Uterus (tissue), 4 donors: ENCODE results near the gene GFM2. TPM values are rescaled to one million over a fixed set of nuclear protein-coding genes. Genes with fewer than 3 reads are reported as not detected.

ENCODE experiments used
- DNase-seq, 2 donors: peaks; one replicate each; pipeline ENCODE4 v3.0.0-alpha.2; 2019 to 2020
- H3K27ac ChIP-seq, 2 donors: fragments of 200-600 bp; sonication (generic); 1 replicate in 1 of 2; 2 replicates in 1 of 2; pipeline ENCODE4 v1.5.1; 2016 to 2018
- H3K27me3 ChIP-seq, 2 donors: fragments of 200-600 bp; sonication (generic); one replicate each; pipeline ENCODE4 v1.5.1; 2018 to 2019; ENCODE audit warnings: control low read depth in 1 of 2
- H3K36me3 ChIP-seq, 2 donors: fragments of 200-600 bp; sonication (generic); one replicate each; pipeline ENCODE4 v1.5.1; 2019; ENCODE audit warnings: control low read depth in 1 of 2
- H3K4me1 ChIP-seq, 2 donors: fragments of 200-600 bp; sonication (generic); one replicate each; pipeline ENCODE4 v1.5.1; 2018 to 2019; ENCODE audit warnings: control low read depth in 1 of 2
- H3K4me3 ChIP-seq, 2 donors: fragments of 200-600 bp; sonication (generic); 1 replicate in 1 of 2; 2 replicates in 1 of 2; pipeline ENCODE4 v1.5.1; 2018 to 2019; ENCODE audit warnings: mild to moderate bottlenecking in 1 of 2
- H3K9me3 ChIP-seq, 2 donors: fragments of 200-600 bp; sonication (generic); one replicate each; pipeline ENCODE4 v1.5.1; 2019; ENCODE audit warnings: control low read depth in 1 of 2
- CTCF ChIP-seq, 4 experiments: fragments of 200-600 bp in 2 of 4; fragments of 450-650 bp in 2 of 4; sonication (generic) in 2 of 4; IDR thresholded peaks; one replicate each; pipeline ENCODE4 v1.5.1; 2016 to 2019; ENCODE audit warnings: antibody characterized with exemption in 4 of 4, mild to moderate bottlenecking in 2 of 4, moderate library complexity in 1 of 4
- POLR2A ChIP-seq, 2 donors: fragments of 450-650 bp; IDR thresholded peaks; one replicate each; pipeline ENCODE4 v1.6.1; 2016; ENCODE audit warnings: antibody characterized with exemption in 2 of 2, mild to moderate bottlenecking in 1 of 2, moderate library complexity in 1 of 2
- intact Hi-C: fragments of 100-400 bp; cut with DNase I; formaldehyde crosslinking; loops from one replicate; pipeline ENCODE4 v1.15.1; 2023; ENCODE audit warnings: low total_unique reads
- total RNA-seq, 4 donors: library from RNA; depleted of rRNA in 3 of 4; stranded (reverse); fragments of >200 nt in 3 of 4; gene quantifications; one replicate each; pipeline versions ENCODE4 v1.1.0 to v1.2.4, GENCODE V29; 2014 to 2023
- donor health status: DM: yes; HTN: yes; CAD: no.

Gene GFM2
- 10 to 100 TPM; 15.9 to 55.7 (median 26.6) TPM for total RNA-seq

GRCh38 chr5:74766849-74767578 lies at the start of gene GFM2, which contains the start of gene NSA2:
GFM2 (minus strand) TSS chr5:74767117; CDS start chr5:74763742, 3,375 bp downstream.
NSA2 (plus strand) TSS chr5:74767249; CDS start chr5:74767361, 112 bp downstream.
- DNase-seq: peak; percentile 90 to 92
- peak within 1 kb of the TSS; percentile 83 to 86 for H3K27ac ChIP-seq
- H3K4me1 ChIP-seq: peaks cover 5 to 14% of the 10 kb centered on the region in 2 donors
- H3K4me3 ChIP-seq: peak within 1 kb of the TSS; percentile 76 to 92
- no peaks in the 10 kb centered on the region for H3K36me3 ChIP-seq
- no peaks in the 10 kb centered on the region for H3K9me3 ChIP-seq
- no peaks in the 10 kb centered on the region for H3K27me3 ChIP-seq
- TF ChIP-seq POLR2A (IDR thresholded peaks at IDR 0.05) (peak in 1 of 2 donors; percentile 39), CTCF (IDR thresholded peaks at IDR 0.05) (peak in 3 of 4 experiments; percentile 2 to 28 (median 19))
- intact Hi-C loops: no loop called here

GRCh38 chr5:74810915-74811314 lies 44.0 kb upstream of the GFM2 start:
- Histone ChIP-seq H3K9me3 (no peaks in the 10 kb centered on the region), H3K27ac (no peak overlapping the region), H3K4me3 (no peak overlapping the region), H3K27me3 (no peaks in the 10 kb centered on the region), H3K36me3 (no peaks in the 10 kb centered on the region), H3K4me1 (no peaks in the 10 kb centered on the region)
- intact Hi-C loops: no loop called here
- no peak for DNase-seq
- TF ChIP-seq CTCF (IDR thresholded peaks at IDR 0.05) (no peak), POLR2A (IDR thresholded peaks at IDR 0.05) (no peak)

GRCh38 chr5:74801941-74802340 lies 35.0 kb upstream of the GFM2 start:
- Histone ChIP-seq H3K36me3 (no peaks in the 10 kb centered on the region), H3K27ac (no peak overlapping the region), H3K27me3 (no peaks in the 10 kb centered on the region), H3K4me1 (no peaks in the 10 kb centered on the region), H3K4me3 (no peak overlapping the region), H3K9me3 (no peaks in the 10 kb centered on the region)
- no peak for DNase-seq
- no peak for TF ChIP-seq CTCF (IDR thresholded peaks at IDR 0.05)
- TF ChIP-seq POLR2A (IDR thresholded peaks at IDR 0.05): no peak
- intact Hi-C loops: no loop called here

- no peaks in the 10 kb centered on the region for H3K9me3 ChIP-seq
- H3K4me1 ChIP-seq: no peaks in the 10 kb centered on the region
- H3K4me3 ChIP-seq: no peak overlapping the region
- no peak overlapping the region for H3K27ac ChIP-seq
- H3K36me3 ChIP-seq: no peaks in the 10 kb centered on the region
- H3K27me3 ChIP-seq: no peaks in the 10 kb centered on the region
- DNase-seq: no peak
- TF ChIP-seq CTCF (IDR thresholded peaks at IDR 0.05) (no peak), POLR2A (IDR thresholded peaks at IDR 0.05) (no peak)
- intact Hi-C loops: no loop called here
Observed at GRCh38 chr5:74801197-74801596, 34.3 kb upstream of the GFM2 start.
